GM20431 (cell line): ENCODE data around the gene SUPT3H.

Source experiments
- in situ Hi-C: fragments of 300-500 bp; cut with MseI, MboI; formaldehyde crosslinking; loops from one replicate; pipeline ENCODE4 v1.15.0; 2020; ENCODE audit warnings: low sequenced_read_pairs; ENCODE audit not compliant: unreplicated experiment

Gene SUPT3H

DNA sequence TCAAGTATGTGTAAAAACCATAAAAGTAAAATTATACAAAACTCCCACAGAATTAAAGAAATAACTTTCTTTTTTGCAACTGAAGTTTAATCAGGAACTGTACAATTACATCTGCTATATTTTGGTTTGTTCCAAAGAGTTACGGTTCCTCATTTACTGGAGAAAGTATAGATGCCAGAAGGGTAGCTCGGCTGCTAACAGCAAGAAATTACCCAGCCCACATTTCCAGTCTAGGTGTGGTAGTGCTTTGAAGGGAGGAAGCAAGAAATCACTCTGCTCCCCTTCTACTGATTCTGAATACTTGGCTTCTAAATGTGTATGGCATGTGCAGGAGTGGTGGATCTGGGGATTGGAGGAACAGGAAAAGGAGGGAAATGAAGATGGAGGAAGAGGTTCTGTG is 549.0 kb downstream of the SUPT3H start:
- in situ Hi-C loops: no loop called here

DNA sequence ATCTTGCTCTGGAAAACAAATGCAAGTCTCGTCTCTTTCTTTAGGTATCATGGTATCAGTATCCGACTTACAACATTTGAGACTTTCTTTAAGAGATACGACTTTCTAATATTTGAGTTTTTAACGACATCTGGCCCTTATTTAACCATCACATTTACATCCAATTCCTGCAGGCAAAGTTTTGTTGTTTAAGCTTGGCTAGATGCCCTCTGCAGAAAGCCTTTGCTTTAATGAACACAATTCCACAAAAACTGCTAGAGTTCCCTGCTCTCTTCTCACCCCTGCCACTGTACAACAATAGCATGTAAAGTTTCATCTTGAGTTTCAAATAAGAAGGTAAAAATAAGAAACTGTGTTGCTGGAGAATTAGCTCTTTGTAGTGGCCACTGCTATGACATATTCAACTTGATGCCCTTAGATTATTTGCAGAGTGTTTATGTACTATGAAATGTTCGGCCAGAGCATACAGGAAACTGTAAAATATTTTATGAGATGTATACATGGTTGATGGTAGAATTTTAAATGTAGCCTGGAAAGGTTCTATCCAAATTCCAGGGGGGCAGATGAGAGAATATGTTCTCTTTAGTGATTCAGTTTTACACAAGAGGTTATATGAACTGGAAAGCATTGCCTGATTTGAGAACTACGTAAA is 551.6 kb downstream of the SUPT3H start:
- in situ Hi-C loops: no loop called here

DNA sequence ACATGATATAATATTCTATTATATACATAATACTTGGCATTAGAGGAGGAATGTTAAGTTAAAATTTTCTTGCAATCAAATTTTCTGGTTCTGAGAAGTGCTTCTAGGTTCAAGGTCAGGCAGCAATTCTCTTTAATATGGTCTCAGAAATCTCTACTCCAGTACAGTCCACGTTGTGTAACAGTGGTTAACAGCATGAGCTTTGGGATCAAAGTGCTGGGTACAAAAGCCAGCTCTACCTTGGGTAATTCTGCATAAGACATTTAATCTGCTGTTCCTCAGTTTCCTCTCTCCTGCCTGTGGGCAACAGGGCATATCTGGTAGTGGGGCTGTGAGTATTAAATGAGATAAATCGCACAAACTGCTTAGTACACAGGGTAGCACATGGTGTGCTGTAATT is 552.5 kb downstream of the SUPT3H start:
- in situ Hi-C loops: no loop called here

DNA sequence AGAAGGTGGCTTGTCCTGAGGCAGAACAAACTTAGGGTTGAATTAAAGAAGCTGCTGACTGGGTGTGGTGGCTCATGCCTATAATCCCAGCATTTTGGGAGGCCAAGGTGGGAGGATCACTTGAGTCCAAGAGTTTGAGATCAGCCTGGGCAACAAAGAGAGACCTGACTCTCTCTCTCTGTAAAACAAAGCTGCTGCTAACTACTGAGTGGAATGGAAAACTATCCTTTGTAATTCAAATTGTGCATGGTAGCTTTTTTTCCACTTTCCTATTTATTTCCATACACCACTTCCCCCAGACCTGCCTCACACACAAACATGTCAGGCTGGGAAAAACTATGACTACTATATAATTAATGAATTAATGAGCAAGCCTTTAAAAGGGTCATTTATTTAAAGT is 553.2 kb downstream of the SUPT3H start:
- in situ Hi-C loops: no loop called here

DNA sequence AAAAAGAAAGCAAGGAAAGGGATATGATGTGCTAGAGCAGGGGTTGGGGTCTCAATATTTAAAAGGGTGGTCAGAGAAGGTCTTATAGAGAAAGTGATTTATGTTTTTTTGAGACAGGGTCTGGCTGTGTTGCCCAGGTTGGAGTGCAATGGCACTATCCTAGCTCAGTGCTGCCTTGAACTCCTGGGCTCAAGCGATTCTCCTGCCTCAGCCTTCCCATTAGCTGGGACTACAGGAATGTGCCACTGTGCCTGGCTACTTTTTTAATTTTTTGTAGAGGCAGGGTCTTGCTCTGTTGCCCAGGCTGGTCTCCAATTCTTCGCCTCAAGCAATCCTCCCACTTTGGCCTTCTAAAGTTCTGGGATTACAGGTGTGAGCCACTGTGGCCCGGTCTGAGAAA is 557.0 kb downstream of the SUPT3H start:
- in situ Hi-C loops: no loop called here

DNA sequence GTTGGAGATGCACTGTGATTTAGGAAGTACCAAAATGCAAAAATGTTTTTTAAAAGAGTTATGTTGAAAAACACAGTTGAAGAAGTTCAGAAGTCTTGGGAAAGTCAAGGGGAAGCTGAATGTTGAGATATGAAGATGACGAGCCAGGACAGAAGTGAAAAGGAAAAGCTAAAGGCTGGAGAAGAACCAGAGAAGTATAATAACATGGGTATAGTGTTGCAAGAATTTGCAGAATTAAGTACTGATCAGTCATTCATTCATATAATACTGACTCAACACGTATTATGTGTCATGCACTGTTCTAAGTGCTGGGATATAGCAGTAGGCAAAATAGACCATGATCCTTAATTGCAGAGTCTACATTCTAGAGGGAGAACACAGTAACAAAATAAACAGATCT is 557.4 kb downstream of the SUPT3H start:
- in situ Hi-C loops: no loop called here

DNA sequence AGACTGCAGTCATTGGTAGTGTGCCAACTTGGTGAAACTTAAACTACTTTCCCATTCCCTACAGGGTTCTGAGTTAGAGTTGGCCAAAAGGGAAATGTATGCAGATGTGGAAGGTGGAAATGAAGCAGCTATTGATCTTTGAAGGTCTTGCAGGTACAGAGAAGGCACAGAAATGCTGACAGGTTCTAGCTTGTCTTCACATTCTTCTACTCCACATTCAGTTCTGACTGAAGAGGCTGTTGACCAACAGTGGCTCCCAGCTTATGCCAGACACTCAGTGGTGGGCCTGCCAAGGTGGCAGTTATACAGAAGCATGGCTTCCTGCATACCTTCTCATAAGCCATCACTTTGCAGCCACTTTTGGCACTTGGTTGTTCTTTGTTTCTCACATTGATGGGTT is 566.3 kb downstream of the SUPT3H start:
- in situ Hi-C loops: no loop called here

DNA sequence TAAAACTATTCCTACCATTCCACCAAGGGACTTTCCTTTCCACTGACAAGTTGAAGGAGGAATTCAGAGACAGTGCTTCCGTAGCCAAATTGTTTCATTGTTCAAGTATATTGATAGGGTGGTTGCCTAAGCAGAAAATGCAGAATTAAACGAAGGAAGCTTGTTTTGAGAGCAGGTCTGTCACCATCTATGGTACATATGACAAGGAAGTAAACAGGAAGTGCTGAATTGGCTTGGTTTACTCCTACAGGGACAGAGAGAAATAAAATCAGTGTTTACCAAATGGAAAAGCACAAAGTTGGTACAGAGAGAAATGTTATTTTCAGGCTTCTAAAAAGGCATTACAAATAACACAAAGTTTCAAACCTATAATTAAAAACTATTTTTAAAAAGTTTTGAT is 568.5 kb downstream of the SUPT3H start:
- in situ Hi-C loops: no loop called here

DNA sequence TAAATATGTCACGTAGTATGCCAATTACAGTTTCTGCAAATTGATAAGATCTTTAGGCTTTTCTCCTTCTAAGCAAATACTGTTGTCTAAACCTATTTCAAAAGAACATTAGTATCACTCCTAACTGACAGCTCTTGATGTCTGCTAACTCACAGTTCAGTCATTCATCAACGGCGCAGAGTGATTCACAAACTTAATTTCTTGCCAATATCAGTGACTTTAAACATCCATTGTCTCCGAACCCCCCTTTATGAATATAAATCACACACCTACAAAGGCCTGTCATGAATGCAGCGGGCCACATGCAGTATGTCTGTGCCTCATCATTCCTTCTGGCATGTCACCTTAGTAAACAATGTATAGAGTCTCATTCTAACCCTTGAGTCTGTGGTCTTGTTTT is 569.6 kb downstream of the SUPT3H start:
- in situ Hi-C loops: no loop called here

DNA sequence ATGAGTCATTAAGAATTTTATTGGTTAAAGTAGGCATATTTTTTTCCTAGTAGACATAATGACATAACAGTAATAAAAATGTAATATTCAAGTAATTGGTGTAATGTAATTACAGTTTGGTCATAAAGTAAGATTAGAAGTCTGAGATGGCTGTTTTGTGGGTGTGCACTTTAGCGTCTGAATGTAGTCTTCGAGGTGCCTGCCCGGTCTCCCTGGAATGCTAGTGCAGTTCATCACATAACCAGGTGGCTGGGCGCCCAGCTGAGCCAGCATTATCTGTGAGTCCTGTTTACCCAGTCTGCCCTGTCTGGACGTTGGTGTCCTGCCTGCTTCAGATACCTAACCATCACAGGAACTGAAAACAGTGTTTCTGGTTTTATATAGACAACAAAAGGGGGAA is 571.1 kb downstream of the SUPT3H start:
- in situ Hi-C loops: no loop called here

DNA sequence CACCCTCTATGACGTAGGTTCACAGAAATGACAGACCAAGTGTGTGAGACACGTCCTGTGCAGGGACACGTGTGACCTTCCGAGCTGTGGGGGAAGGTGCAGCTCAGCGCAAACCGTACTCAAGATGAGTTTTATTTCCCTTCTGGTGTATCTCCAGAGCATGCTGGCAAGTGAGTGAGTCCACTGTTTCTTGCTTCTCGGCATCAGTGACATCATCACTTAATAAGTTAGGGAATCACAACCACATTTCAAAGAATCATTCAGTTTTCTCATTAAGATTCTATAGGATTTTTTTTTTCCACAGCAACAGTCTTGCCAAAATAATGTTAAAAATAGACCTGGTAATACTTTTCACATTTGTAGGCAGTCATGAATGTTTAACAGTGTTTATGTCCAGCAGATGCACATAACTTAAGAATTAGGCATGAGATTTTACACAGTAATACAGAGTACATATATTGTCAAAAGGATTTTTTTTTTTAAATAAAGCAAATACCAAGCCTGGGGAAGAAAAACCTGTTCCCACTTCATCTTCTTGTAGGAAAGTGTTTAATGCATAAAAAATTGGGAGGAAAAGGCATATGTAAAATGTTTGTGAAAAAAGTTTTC is 572.4 kb downstream of the SUPT3H start:
- in situ Hi-C loops: no loop called here

DNA sequence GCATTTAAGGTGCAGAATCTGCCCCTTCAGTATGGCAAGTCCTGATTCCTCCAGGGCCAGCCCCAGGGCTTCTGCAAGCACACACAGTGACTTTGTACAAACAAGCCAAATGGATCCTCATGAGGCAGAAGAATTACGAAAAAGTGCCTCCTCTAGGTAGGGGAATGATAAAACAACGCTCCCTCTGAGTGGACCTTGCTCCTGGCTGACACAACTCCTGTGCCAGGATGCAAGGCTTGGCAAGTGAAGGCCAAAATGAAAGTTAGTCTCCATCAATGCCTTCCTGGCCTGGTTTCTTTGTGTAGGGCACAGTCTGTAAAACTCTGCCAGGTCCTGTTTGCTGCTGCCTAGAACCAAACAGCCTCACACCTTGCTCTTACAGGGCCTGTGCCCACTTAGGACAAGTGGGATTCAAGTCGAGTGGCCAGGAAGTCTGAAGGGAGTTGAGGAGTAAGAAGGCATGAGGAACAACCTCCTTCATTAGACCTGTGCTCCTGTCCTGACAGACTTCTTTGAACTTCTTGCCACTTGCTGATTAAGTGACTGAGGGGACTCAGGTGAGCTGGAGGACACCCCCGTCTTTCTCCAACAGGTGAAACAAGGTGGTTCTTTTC is 573.1 kb downstream of the SUPT3H start:
- in situ Hi-C loops: no loop called here

DNA sequence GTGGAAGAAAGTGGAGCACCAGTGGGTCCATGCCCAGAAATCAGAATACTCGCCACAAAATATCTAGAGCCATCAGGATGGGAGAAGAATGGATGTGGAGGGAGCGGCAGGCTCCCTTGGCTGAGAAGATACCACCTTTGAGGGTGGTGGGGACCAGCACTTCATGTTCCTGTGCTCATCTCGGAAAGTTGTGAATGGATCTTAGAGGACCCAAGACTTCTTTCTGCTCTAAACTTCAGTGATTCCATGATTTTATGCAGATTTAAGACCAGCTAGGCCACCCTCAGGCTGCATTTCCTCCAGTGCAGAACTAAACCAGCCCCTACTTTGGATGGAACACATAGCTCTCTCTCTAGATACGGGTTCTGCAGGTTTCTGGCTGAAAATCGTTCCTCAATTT is 573.7 kb downstream of the SUPT3H start:
- in situ Hi-C loops: no loop called here

DNA sequence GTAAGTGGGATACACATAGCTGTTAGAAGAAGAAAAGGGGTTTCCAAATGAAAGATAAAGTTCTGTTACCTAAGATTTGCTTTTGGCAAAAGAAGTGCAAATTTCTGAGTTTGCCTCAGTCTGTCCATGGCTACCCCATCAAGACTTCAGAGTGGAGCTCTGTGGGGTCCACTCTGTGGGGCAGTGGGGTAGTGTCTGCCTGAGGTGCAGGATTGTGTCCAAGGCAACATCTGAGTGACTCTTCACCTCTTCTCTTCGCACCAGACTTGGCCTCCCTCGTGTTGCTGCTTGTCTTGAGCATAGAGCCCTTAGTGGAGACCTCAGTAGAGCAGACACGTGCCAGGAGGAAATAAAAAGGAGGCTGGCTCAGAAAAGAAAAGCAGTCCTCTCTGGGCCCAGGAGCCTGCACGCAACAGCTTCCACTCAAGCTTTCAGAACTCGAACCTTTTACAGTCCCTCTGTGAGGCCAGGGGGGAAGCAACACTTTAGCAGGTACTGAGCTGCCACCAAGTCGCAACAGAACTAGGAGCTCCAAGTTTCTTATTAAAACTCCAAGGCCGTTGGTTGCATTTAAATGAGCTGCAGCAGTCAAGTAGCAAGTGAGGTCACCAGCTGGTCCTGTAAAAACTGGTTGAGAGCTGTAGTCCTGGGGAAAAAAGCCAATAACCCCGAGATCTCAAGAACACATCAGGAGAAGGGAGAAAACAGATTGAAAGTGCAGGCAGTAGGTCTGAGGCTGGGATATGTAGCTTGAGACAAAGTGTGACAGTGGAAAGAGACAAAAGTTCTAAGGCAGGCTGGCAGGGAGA is 576.7 kb downstream of the SUPT3H start:
- in situ Hi-C loops: no loop called here

DNA sequence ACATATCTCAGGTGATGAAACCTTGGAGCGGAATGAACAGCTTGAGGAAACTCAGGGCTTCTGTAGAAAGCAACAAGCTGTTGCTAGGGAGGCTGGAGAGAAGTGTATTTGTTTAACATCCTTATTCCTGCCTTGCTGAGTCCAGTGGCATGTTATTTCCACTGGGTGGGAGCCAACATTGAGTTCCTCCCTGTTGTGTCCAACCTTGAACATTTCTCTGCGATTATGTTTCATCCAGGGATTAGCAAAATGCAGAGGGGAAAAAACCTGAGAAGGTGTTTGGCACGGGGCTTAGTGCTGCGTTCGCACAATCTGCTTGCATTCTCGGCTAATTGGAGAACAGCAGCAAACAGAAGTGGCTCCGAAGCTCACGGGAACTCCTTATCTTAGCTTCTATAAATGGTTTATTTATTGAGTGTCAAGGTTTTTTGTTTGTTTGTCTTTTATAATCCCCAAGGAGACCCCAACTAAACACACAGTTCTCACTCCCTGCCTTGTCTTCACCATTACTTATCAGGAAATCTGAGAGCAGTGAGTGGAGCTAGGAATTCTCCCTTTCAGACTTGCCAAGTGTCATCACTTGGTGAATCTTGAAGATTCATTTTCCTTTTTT is 577.5 kb downstream of the SUPT3H start:
- in situ Hi-C loops: no loop called here

DNA sequence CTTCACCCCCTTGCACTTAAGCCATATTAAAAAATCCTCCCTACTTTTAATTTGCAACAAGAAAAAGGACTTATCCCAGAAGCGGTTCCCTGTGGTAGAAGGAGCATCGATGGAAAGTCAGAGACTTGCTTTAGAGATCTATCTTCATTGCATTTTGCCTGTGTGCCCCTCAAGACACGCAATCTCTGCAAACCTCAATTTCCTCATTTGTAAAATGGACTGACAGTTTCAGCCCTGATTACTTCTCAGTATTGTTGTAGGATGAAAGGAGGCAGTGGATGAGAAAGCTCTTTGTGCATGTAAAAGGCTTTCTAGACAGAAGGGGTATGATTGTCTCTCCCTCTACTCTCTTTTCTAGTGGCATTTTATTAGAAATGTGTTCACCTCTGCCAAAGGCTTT is 580.0 kb downstream of the SUPT3H start:
- in situ Hi-C loops: no loop called here

DNA sequence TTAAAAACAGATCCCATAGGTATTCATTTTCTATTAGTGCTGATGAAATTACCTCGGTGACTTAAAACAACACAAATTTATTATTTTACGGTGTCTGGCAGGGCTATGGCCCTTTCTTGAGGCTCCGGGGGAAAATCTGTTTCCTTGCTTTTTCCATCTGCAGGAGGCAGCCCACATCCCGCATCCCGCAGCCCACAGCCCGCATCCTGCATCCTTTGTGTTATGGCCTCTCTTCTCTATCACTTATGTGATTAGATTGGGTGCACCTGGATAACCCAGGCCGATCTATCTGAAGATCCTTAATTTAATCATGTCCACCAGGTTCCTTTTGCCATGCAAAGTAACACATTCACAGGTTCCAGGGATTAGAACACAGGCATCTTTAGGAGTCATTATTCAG is 582.4 kb downstream of the SUPT3H start:
- in situ Hi-C loops: no loop called here

DNA sequence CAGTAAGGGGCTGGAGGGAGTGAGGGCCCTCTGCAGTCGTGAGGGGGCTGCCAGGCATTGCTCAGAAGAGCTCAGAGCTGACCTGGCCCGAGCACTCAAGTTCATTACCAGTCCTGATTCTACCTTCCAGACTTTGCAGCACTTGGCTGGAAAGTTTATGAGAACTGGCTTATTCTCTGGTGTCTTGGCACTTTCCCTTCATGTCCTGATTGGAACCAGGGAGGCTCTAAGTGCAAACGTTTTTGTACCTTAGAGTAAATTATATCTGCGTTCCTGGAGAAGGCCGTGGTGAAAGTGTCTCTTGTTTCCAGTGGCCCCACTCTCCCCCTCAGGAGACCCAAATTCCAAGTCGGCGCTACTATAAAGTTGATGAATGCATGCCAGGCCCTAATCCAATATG is 587.9 kb downstream of the SUPT3H start:
- in situ Hi-C loops: no loop called here

DNA sequence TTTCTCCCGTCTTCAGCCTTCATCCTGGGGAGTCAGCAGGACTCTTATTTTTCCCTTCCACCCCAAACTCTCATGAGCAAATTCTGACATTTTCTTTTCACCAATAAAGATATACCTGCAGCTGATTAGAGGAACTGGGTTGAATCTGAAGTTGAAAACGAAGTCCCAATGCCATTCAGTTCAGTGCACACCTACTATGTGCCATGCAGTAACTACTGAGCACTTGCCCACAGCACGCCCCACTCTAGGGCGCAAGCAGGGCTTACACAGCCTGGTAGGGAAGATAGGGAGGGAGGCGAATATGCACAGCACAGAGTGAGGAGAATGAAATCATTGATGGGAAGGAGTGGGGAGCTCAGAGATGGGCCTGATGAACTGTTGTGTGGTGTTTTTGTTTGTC is 588.7 kb downstream of the SUPT3H start:
- in situ Hi-C loops: no loop called here

DNA sequence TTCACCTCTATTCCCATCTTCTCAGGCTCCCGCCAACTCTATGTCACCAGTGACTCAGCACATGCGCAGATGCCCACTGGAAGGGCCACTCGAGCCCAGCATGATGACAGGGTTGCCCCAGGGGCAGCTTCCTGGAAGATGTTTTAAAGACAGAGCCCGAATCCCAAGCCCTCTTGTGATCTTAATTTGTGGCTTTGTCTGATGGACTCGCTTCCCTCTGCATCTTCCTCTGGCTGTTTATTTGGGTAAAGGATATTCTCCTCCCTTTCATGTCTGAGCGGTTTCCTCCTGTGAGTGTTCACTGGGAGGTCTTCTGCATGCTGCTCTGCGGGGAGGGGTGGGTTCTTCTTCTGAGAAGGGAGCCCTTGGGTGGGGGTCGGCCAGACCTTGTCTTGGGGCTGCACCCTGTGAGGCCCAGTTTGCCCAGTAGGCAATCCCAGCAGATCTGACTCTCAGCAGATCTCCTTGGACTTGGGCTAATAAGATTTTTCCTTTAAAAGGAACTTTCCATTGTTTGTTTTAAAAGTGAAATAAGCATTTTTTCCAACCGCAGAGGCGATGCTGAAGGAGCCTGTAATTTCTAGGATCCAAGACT is 589.2 kb downstream of the SUPT3H start:
- in situ Hi-C loops: no loop called here
